Activated T-cell treated with anti-CD3 and anti-CD28 coated beads, Interleukin-2, amount 50 U/mL, for 48 hours (primary cell): ENCODE results near the gene TCF7L1.
"Not testable (repeated sequence)": the region's sequence is repeated elsewhere in the genome, so short reads cannot be mapped to it uniquely, and the experiment has no call there.

Experiments used
- DNase-seq, 2 experiments: peaks; one replicate each; pipeline ENCODE4 v3.0.0-alpha.2; 2020

The TCF7L1 gene

DNA sequence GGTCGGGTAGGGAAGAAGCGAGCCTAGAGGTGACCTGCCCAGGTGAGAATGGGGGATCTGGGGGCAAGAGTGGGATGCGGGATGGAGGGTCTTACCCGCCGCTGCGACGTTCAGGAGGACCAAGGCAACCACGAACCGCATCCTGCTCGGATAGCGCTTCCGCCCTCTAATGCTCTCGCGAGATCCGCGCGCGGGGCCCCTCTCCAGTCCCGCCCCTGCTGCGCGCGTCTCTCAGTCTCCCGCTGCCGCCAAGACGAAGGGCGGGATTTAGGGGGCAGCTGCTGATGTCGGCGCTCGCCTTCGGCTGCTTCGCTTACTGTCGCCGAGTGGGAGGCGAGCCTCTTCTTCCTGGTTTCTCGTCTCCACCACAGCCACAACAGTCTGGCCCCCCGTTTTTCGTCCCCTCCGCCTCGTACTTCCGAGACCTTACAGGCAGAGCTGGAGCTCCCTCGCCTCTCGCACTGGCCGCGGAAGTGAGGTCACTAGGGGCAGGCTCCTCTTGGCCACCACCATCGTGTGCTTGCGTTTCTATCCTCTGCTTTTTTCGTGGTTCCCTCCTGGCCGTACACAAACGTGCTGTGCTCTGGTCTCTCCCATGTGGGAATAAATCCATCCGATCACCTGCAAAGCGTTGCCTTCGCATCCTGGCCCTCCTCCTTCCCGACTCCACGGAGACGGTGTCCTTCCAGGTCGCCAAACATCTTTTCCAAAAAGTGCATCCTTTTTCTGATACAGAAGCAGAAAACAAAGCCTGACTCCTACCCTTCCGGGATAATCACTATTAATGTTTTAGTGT, 194.8 kb downstream of the TCF7L1 start, which contains the start of gene TGOLN2:
Gene TGOLN2, minus strand, starts transcription at position 168 of the 796 bp plus-strand sequence. Its CDS starts 27 bp downstream, at position 141.
- peak; percentile 94 to 95 for DNase-seq

DNA sequence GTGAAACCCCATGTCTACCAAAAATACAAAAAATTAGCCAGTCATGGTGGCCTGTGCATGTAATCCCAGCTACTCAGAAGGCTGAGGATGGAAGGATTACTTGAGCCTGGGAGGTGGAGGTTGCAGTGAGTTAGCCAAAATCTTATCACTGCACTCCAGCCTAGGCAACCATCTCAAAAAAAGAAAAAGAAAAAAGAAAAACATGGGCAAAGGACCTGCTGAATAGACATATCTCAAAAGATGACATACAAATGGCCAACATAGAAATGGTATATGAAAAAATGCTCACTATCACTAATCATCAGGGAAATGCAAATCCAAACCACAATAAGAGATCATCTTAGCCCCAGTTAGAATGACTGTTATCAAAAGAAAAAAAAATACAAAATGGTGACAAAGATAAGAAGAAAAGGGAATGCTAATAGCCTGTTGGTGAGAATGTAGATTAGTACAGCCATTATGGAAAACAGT, 196.0 kb downstream of the TCF7L1 start:
- no peak for DNase-seq

DNA sequence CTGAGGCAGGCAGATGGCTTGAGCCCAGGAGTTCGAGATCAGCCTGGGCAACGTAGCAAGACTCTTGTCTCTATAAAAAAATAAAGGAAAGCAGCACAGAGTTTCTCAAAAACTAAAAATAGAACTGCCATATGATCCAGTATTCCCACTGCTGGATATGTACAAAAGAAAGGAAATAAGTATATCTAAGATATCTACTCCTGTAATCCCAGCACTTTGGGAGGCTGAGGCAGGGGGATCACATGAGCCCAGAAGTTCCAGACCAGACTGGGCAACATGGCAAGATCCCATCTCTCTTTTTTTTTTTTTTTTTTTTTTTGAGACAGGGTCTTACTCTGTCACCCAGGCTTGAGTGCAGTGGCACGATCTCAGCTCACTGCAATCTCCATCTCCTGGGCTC, 196.5 kb downstream of the TCF7L1 start:
- not testable (repeated sequence) for DNase-seq

DNA sequence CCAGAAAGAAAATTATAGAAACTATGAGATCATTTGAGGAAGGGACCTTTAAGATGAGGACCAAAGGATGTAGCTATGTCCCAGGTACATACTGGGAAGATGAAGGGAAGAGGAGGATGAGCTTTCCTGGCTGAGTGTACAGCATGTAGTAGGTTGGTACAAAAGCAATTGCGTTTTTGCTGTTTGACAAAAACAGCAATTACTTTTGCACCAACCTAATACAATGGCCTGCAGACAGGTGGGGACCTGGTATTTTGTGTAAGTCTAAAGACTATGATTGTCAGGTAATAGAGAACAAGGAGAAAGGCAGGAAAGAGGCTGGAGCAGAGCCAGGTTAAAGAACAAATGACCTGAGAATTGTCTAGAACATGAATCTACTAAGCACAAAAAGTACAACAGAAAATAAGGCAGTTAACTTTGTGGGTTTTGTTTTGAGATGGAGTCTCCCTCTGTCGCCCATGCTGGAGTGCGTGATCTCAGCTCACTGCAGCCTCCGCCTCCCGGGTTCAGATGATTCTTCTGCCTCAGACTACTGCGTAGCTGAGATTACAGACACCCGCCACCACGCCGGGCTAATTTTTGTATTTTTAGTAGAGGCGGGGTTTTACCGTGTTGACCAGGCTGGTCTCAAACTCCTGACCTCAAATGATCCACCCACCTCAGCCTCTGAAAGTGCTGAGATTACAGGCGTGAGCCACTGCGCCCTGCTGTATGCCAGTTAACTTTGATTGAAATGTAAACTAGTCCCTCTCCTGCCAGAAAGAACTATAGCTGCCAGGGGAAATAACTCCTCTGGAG, 197.8 kb downstream of the TCF7L1 start:
- peak in 1 of 2 experiments; percentile 47 for DNase-seq

DNA sequence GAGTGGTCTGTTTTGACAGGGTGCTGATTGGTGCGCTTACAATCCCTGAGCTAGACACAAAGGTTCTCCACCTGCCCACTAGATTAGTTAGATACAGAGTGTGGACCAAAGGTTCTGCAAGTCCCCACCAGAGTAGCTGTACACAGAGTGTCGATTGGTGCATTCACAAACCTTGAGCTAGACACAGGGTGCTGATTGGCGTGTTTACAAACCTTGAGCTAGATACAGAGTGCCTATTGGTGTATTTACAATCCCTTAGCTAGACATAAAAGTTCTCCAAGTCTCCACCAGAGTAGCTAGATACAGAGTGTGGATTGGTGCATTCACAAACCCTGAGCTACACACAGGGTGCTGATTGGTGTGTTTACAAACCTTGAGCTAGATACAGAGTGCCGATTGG, 200.7 kb downstream of the TCF7L1 start:
- not testable (repeated sequence) for DNase-seq

DNA sequence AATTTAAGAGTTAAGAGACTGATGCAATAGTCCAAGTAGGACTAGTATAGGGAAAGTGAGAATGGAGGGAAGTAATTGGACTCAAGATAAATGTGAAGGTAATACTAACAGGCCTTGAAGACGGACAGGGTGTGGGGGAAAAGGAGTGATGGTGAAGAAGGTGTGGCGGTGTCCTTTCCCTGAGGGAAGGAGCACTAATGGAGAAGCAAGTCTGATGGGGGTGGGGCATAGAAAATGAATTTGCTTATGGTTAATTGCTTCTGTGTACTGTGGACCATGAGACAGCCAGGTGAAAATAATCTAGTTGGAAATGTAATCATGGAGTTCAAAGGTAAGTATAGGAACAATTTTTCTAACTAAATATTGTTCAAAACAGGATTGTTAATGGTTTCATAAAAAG, 201.7 kb downstream of the TCF7L1 start:
- DNase-seq = no peak

DNA sequence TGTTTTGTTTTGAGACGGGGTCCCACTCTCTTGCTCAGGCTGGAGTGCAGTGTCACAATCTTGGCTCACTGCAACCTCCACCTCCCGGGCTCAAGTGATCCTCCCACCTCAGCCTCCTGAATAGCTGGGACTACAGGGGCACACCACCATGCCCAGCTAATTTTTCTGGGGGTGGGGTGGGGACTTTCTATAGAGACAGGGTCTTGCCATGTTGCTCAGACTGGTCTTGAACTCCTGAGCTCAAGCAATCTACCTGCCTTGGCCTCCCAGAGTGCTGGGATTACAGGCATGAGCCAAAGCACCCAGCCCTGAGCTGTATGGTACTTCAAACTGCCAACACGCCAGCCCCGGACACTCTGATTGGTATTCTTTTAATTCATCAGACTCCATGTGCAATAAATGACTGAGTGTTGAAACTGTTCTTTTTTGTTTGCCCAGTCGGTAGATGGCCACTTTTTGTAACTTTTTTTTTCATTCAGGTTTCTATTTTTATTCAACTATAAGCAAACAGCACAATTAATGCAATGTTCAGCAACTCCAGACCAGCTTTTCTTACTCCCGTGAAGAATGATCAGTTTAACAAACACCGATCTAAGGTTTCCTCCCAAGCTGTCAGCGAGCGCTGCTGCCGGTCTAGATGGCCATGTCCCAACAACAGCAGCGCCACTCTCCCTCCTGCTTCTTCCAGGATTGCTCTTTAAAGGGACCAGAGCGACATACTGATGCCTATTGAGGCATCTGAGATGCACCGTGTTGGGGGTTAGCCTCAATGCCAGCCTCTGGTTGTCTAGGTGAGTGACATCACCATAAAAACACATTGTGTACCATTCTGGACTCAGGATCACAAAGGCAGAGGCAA, 207.1 kb downstream of the TCF7L1 start:
- DNase-seq = no peak

DNA sequence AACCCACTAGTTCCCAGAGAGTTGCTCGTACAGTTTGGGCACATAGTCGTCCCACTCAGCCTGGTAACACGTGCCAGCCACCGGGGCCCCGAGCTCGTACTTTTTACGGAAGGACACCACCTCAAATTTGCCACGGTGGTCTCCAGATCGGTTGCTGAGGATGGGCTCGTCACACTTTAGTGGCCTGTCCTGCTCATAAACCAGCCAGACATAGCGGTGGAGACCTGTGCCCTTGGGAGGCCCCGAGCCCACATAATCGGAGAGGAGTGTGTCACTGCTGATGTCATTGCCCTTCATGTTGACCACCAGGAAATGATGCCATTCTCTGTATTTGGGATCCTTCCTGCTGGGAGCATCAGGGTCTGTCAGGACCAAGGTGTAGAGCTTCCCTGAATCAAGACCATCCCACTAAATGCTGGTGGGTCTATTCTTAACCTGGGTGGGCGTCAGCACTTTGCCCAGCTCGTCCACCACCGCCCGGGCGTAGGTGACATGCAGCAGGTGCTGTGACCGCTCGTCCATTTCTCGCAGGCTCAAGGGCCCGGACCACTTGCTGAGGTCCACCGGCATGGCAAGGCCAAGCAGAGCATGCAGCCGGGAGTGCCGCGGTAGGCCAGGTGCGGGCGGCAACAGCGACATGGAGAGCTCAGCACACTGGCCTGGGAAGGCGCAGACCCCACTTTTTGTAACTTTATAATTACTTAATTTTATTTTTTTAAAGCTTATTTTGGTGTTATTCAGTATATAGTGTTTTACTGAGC, 208.3 kb downstream of the TCF7L1 start:
- DNase-seq = no peak

DNA sequence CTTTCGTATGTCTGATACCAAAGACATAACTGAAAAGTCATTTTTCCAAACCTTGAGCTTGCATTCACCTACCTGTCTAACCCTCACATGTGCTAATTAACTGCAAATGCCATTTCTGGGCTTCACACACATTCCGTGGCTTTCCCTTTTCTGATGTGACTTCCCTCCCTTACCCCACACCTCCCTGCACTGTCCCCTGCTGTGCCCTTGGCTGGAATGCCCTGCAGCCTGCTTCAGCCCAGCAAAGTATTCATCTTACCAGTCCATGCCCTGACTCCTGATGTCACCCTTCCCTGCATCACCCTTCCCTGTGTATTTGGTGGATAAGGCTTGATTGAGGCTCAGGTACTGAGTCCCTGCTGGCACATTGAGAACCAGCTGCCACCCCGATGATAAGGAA, 209.0 kb downstream of the TCF7L1 start:
- no peak for DNase-seq

DNA sequence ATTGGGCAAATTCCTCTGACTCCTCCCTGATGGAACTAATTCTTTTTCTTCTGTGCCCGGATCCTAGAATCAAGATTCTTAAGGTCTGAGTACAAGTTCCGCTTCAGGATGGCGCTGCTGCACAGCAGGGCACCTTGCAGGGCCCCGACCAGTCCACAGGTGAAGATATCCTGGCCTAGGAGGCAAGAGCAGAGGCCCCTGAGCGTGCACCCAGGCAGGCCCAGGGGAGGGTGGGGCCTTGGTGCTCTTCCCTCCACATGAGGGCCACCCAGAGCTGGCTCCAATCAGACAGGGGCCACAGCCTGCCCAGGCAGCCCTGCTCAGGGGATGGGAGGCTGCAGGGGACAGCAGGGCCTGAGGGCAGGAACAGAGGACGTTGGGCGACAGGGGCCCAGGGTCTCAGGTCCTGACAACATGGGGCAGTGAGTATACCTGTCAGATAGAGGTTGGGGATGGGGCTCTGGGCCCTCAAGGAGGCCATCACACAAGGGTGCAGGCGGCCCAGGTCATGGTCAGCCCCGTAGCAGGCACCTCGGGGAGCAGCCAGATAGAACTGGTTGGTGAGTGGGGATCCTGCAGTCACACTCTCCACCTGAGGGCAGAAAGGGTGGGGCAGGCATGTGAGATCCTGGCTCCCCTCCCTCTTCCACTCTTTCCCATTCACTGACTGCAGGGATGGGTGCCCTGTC, 210.2 kb downstream of the TCF7L1 start:
- not testable (repeated sequence) for DNase-seq

DNA sequence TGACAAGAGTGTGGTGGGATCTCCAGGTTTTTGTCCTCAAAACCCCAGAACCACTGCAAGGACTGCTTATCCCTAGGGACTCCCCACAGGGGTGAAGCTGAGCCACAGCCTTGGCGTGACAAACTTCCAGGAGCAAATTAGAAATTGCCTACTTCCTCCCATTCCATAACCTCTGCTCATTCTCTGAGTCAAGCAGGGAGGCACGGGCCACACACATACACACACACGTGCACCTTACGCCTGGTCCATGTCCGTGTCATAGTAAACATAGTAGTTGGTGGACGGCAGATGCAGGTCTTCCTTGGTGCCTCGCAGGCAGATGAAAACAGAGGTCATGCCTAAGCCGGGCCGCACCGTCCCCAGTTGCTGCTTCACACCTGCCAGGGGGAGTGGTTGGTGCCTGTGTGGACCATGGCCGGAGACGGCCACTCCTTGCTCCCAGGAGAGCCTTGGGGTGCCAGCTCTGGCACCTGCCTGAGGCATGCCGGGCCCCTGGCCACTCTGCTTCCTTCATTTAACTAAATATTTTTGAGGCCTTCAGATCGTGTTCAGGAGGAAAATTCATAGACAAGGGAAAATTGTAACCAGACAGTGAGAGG, 211.3 kb downstream of the TCF7L1 start:
- no peak for DNase-seq

DNA sequence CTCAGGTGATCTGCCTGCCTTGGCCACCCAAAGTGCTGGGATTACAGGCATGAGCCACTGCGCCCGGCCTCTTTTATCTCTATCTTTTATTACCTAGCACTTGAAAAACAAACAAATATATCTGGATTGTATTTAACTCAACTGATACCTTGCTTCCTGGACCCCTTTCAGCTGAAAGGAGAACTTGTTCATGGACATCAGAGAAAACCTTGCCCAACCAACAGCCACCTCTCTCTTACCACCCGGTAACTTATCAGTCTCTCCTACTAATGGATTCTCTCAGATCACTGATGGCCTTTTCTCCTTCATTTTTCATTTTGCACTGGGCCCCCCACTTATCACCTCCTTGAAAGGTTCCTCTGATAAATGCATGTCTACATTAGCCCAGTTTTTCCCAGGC, 214.4 kb downstream of the TCF7L1 start:
- no peak for DNase-seq

DNA sequence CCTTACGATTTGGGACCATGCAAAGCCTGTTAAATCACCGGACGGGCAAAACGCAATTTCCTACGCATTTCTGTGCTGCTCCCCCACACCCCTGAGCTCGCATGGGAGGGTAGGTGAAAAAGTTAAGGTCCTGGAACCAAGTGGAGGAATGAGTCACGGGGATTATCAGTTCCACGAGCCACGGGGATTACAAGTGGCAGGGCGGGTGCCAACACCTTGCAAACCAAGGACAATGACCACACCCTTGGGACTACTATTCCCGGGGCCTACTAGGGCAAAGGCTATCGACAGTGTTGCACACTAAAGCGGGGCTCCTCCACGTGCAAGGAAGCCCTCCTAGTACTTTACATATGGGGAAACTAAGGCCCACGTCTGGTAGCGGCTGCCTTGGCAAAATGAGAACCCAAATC, 220.7 kb downstream of the TCF7L1 start:
- DNase-seq = no peak

DNA sequence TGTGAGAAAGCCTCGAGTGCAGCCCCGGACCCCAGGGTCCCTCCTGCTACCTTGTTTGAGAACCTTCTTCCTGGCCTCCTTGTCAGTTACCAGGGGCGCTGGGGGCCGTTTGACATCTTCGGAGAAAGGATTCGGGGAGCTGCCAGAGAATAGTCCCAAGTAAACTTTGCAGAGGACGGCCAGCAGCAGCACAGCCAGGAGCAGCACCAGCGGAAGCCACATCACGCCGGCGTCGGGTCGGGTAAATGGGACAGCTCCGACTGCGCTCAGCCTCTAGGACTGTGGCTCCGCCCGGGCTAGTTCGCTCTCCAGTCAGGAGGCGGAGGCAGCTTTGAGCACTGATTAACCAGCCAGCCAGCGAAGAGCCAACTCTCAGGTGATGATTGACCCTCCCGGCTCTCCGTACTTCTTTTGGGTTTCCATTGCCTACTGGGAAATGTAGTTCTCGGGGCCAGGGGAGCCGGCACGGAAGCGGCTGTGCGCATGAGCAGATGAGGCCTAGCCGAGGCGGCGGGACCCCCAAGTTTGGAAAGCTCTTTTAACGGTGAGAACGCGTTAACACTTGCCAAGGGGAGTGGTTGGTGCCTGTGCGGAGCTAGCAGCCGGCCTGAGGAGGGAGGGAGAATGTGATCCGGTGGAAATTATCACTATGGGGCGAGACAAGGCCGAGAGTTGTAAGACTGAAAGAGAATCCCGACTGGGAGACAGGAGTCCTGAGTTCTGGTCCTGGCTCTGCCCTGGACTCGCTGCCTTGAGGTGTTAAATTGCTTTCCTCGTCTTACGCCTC, 221.3 kb downstream of the TCF7L1 start, which contains the start of the genes ELMOD3 and RETSAT:
Gene ELMOD3, plus strand, starts transcription at position 484 of the 787 bp plus-strand sequence. CDS start 2,430 bp downstream, outside the sequence.
Gene RETSAT, minus strand, starts transcription at position 243 of the 787 bp plus-strand sequence. Its CDS starts 21 bp downstream, at position 222.
- peak; percentile 95 to 96 for DNase-seq

DNA sequence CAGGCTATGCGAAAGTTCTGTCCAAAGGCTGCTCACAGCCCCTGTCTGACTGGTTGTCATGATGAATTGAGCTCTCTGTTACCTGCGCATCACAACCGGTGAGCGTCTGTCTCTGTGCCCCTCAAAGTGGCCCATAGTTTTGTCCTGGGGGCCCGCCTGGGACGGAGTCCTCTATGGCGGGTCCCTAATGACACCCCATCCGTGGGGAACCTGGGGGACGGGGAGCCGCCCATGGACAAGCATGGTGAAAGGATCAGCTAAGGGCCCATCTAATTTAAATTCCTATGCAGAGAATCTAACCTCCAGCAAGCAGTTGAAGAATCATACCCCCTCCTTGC, 221.8 kb downstream of the TCF7L1 start:
- no peak for DNase-seq

DNA sequence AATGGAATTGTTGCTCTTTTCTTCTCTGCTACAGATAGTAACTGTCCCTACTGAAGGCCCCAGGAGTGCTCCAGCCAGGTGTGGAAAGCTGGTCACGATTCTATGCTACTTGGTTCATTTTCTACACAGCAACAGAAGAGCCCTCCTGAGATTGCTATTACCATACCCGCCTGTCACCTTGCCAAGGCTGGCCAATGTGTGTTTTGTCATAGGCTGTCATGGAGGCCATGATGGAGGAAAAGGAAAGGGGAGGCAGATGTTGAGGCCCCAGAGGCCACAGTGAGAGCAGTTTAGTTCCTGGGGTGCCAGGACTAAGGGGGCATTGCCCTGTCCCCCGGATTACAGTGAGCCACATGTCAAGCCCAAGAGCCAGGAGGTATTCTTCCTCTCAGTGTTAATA, 222.3 kb downstream of the TCF7L1 start:
- no peak for DNase-seq

DNA sequence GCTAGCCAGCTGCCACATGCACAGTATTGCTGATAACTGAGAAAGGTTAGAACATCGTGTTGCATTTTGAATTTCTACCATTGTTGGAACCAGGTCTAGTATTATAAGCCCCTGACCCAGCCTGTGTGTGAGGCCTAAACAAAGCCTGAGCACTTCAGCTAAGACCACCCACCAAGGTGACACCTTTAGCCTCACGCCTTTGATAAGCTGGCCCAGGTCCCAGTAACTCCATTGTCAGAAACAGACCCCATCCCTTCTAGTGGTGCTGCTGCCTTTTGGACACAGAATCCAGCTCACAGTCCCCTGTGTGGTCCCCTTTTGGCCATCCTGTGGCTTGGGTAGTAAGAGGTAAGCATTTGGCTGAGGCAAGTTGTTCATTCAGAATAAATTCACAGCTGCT, 223.0 kb downstream of the TCF7L1 start:
- DNase-seq = no peak

DNA sequence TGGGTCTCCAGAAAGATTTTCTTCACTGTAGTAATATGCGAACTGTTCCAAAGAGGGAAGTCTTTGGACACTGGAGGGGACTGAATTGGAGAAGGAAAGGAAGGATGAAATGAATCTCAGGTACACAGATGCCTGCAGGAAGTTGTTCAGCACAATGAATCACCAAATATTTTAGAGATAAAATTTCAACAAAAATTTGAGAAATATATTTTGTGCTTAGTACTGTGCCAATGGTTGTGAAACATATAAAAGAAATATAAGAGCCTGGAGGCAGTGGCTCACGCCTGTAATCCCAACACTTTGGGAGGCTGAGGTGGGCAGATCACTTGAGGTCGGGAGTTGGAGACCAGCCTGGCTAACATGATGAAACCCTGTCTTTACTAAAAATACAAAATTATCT, 224.5 kb downstream of the TCF7L1 start:
- no peak for DNase-seq
